Heart right ventricle (tissue), 16 donors: ENCODE data around the gene KCNJ18. TPM values are rescaled to one million over a fixed set of nuclear protein-coding genes. Genes with fewer than 3 reads are reported as not detected.
A peak's percentile ranks its signal among the peaks of the same experiment; 100 is the strongest.
"Not testable (repeated sequence)": the region's sequence is repeated elsewhere in the genome, so short reads cannot be mapped to it uniquely, and the experiment has no call there.

Experiments used
- ATAC-seq, 8 donors: fragments of 200-7000 bp; cut with Tn5 transposase; one replicate each; pipeline ENCODE4 v1.9.1; 2020; ENCODE audit warnings: mild to moderate bottlenecking in 8 of 8, moderate library complexity in 8 of 8, moderate number of reproducible peaks in 1 of 8
- DNase-seq, 2 donors: peaks; one replicate each; pipeline ENCODE4 v3.0.0-alpha.2; 2020
- H3K27ac ChIP-seq, 10 donors: fragments of 200-600 bp; sonication (generic) in 2 of 10; one replicate each; pipeline versions ENCODE4 v1.5.0 to v1.8.0; 2020 to 2022; ENCODE audit warnings: mild to moderate bottlenecking in 3 of 10
- H3K27me3 ChIP-seq, 7 donors: fragments of 200-600 bp; one replicate each; pipeline ENCODE4 v1.8.0; 2021 to 2022; ENCODE audit warnings: mild to moderate bottlenecking in 2 of 7
- H3K36me3 ChIP-seq, 9 donors: fragments of 200-600 bp; sonication (generic) in 1 of 9; one replicate each; pipeline versions ENCODE4 v1.5.0 to v1.8.0; 2020 to 2022; ENCODE audit warnings: mild to moderate bottlenecking in 2 of 9
- H3K4me1 ChIP-seq, 9 donors: fragments of 200-600 bp; sonication (generic) in 1 of 9; one replicate each; pipeline versions ENCODE4 v1.5.0 to v1.8.0; 2020 to 2022; ENCODE audit warnings: mild to moderate bottlenecking in 4 of 9
- H3K4me3 ChIP-seq, 10 donors: fragments of 200-600 bp; sonication (generic) in 2 of 10; one replicate each; pipeline versions ENCODE4 v1.5.0 to v1.8.0; 2020 to 2022; ENCODE audit warnings: mild to moderate bottlenecking in 7 of 10, moderate library complexity in 2 of 10
- H3K9me3 ChIP-seq, 11 donors: fragments of 200-600 bp in 10 of 11; sonication (generic) in 2 of 11; one replicate each; pipeline versions ENCODE4 v1.5.0 to v1.8.0; 2013 to 2022; ENCODE audit warnings: mild to moderate bottlenecking in 2 of 11, control low read depth in 1 of 11, moderate library complexity in 1 of 11
- CTCF ChIP-seq, 9 donors: fragments of 200-600 bp; sonication (generic) in 2 of 9; IDR thresholded peaks; one replicate each; pipeline versions ENCODE4 v1.5.0 to v1.8.0; 2021 to 2022; ENCODE audit warnings: antibody characterized with exemption in 9 of 9, mild to moderate bottlenecking in 5 of 9, moderate library complexity in 1 of 9
- WGBS, 2 donors: extraction: QIAGEN DNeasy Blood & Tissue Kit; methylation state at CpG; one replicate each; pipeline ENCODE4 v1.1.7; 2013; ENCODE audit warnings: inconsistent platforms in 1 of 2; 5-methylcytosine and 5-hydroxymethylcytosine counted together
- intact Hi-C, 10 donors: fragments of 100-400 bp; cut with DNase I; formaldehyde crosslinking; loops; one replicate each; pipeline versions ENCODE4 v1.11.1 to v1.14.2; 2022
- polyA plus RNA-seq, 2 donors: library from polyadenylated mRNA; stranded (reverse); fragments of 200-250 nt; gene quantifications; one replicate each; pipeline ENCODE4 v1.2.3, GENCODE V29; 2013
- total RNA-seq, 10 donors: library from RNA; stranded (reverse); fragmentation: NEBNext Ultra II Directional in 3 of 10; extraction: Animal tissue kit (Norgen Biotek cat#: 25700) in 3 of 10; gene quantifications; one replicate each; pipeline versions ENCODE4 v1.2.1 to v1.2.4, GENCODE V29; 2021 to 2023
- donor health status: Arrhythmogenic right ventricular cardiomyopathy.
- donor health status: ischemic (EF 13 %, LVEDD 7.1; RV severe dilation, severe dysfunction).
- donor health status: healthy with polysubstance abuse.
- donor health status: DM: no; HTN: yes; CAD: no.
- donor health status: DM: no; HTN: no; CAD: no.
- donor health status: ischemic (EF 25% LVEDD 6.9; RV normal size, moderate dysfunction).
- donor health status: ischemic (EF 25% LVEDD 5.7; RV mildly dilated, moderate dysfunction).
- donor health status: healthy.
- donor health status: DM: yes; HTN: yes; CAD: no.
- donor health status: Ischemic cardiomyopathy.
- donor health status: ischemic (EF 35%, LVEDD 5.7; RV mildly dilated, moderate dysfunction).
- donor health status: nonischemic (EF 11% LVEDD 7.7; RV severe dilation, severe dysfunction).
- donor health status: DM: yes; HTN: yes; CAD: no.
- donor health status: PGD.
- donor health status: ischemic (EF 29% LVEDD 5.4; RV normal size, mild dysfunction).
- donor health status: nonischemic (EF 23%, LVEDD 6.1; RV moderate dilation, normal function).

The KCNJ18 gene
- total and polyA plus RNA-seq, 12 donors = not detected

DNA sequence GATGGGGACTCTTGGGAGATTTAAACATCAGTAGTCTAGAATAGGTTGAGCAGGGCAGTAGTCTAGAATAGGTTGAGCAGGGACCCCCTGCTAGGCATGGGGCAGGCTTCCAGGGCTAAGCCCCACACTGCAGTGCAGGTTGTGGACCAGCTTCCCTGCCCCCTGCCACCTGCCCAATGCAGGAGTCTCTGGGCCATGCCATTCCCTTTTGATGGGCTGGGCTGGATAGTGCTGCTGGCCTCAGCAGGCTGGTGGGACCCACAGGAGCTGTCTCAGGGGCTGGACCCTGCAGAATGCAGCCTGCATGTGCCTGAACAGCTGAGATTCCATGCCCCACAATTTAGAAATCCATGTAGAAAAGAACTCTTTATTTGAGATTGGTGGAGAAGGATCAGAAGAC lies 26.6 kb downstream of the KCNJ18 start:
- H3K36me3 ChIP-seq, DNase-seq, H3K4me3 ChIP-seq, intact Hi-C loops, H3K27ac ChIP-seq, H3K9me3 ChIP-seq, H3K4me1 ChIP-seq, ATAC-seq: not testable (repeated sequence)
- H3K27me3 ChIP-seq = peaks cover 0 to 23% (median 3%) of the 10 kb centered on the region in 7 donors

GRCh38 chr17:21719511-21720226 lies 27.3 kb downstream of the KCNJ18 start:
- H3K4me3 ChIP-seq, H3K4me1 ChIP-seq, DNase-seq, H3K36me3 ChIP-seq, H3K9me3 ChIP-seq, intact Hi-C loops, H3K27ac ChIP-seq: not testable (repeated sequence)
- peak in 1 of 8 donors; percentile 19 for ATAC-seq
- 58 to 59% methylated on average over 12 of the region's 12 CpGs for WGBS, 2 donors
- peaks cover 0 to 23% (median 3%) of the 10 kb centered on the region in 7 donors for H3K27me3 ChIP-seq

DNA sequence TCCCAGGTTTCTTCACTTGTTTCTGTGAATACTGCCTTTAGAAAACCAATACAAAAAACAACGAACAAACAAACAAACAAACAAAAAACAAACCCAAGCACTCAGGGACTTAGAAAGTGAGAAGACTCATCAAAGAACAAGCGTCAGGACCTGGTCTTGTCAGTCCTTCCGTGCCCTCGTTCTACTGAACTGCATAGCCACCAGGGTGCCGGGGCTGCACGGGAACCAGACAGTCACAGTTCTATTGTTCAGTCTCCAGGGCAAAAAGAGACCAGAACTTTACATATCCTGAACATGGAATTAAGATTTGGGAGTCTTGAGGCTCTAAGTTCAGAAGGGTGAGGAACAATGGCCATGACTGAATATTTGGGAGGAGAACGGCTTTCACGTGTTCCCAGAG lies 28.2 kb downstream of the KCNJ18 start:
- DNase-seq = not testable (repeated sequence)

DNA sequence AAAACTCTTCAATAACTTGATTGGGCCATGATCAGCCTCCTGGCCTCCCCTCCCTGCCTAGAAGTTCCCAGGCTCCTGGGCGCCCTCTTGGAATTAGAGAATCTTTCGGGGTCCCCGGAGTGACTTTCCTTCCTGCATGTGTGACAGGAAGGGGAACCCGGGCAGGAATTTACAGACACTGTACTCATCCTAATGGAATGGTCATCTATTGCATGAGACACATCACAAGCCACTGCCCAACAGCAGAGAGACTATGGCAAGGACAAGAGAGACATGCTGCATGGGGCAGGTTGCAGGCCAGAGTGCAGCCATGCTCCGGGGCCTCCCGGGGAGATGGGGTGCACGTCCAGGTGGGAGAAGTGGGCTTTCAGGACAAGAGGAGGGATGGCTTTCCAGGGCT lies 29.9 kb downstream of the KCNJ18 start:
- H3K4me3 ChIP-seq, ATAC-seq, H3K4me1 ChIP-seq, H3K9me3 ChIP-seq, H3K36me3 ChIP-seq, DNase-seq, H3K27ac ChIP-seq, intact Hi-C loops: not testable (repeated sequence)
- WGBS, 2 donors = 52 to 57% methylated on average over 6 of the region's 7 CpGs
- H3K27me3 ChIP-seq = peaks cover 0 to 23% (median 3%) of the 10 kb centered on the region in 7 donors

More for the DNA sequence above, 28.2 kb downstream of the KCNJ18 start:
- ATAC-seq, H3K36me3 ChIP-seq, H3K4me1 ChIP-seq, H3K4me3 ChIP-seq, intact Hi-C loops, H3K9me3 ChIP-seq, H3K27ac ChIP-seq: not testable (repeated sequence)
- 65 to 68% methylated on average over 8 of the region's 8 CpGs for WGBS, 2 donors
- peaks cover 0 to 23% (median 3%) of the 10 kb centered on the region in 7 donors for H3K27me3 ChIP-seq

DNA sequence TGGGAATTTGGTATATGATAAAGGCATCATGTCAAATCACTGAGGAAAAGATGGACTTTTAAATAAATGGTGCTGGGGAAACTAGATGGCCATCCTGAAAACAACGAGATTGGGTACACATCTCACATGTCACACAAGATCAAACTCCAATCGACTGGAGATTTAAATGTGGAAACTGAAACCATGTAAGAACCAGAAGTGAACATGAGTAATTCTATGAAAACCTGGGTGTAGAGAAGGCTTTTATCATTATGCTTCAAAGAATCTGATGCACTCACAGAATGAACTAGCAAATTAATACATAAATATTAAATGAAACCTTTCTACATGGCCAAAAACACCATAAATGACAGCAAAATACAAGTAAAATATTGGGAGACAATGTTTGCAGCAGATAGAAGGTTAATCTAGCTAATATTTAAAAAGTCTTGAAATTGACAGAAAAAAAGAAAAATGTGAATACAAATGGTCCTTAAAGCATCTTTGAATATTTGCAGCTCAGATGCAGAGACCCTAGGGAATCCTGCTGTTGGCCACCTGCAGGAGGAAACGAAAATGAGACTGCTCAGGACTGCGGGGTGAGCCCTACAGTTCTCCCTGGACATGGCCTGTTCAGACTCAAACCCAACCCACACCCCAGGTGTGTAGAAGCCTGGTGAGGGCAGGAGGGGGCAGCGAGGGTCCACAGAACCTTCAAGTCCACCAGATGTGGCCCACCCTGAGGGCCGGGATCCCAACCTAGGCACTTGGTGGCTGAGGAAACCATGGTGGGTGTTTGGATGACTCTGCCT lies 32.1 kb downstream of the KCNJ18 start:
- peaks cover 0 to 15% (median 3%) of the 10 kb centered on the region in 7 donors for H3K27me3 ChIP-seq
- H3K27ac ChIP-seq, H3K4me3 ChIP-seq, intact Hi-C loops, H3K4me1 ChIP-seq, DNase-seq, H3K36me3 ChIP-seq, H3K9me3 ChIP-seq: not testable (repeated sequence)
- ATAC-seq = peak in 1 of 8 donors; percentile 33
- 63 to 66% methylated on average over 3 to 5 of the region's 6 CpGs for WGBS, 2 donors

DNA sequence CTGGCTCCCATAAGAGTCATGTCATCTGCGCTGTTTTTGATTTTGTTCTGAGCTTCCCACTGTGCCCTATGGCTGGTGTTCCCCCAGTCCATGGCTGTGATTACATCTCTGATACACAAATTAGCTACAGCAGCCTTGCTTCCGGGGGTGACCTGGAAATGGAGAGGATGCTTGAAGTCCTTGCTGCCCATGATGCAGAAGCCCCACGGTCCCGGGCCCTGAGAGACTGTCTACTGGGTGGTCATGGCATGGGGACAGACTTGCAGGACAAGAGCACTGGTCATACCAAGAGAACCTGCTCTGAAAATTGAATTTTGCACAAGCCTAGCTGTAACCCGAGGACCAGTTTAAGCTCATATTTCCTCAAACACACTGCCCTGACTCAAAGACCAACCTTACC lies 38.8 kb downstream of the KCNJ18 start:
- intact Hi-C loops, H3K27ac ChIP-seq, DNase-seq, H3K4me1 ChIP-seq, H3K9me3 ChIP-seq, ATAC-seq, H3K27me3 ChIP-seq, H3K4me3 ChIP-seq, H3K36me3 ChIP-seq: not testable (repeated sequence)
- WGBS, 2 donors = 73 to 75% methylated on average over 5 of the region's 5 CpGs

DNA sequence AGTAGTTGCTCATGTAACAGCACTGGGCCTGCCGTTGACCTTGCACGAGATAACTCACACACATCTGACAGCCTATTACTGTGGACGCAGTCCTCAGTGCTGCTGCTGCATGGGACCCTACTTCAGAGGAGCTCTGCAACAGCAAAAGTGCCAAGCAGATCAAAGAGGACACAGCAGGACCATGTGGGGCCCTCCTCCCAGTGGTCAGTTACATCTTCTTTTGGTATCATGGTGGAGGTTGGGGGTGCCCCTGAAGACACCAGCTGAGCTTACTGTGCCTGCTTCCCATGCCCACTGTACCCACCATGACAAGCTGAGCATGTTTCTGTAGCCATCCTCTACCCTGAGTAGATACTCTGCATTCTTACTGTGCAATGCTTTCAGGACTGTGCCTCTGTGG lies 41.6 kb downstream of the KCNJ18 start:
- H3K4me1 ChIP-seq, ATAC-seq: not testable (repeated sequence)
- WGBS, 2 donors = 84 to 86% methylated on average over 3 of the region's 3 CpGs

DNA sequence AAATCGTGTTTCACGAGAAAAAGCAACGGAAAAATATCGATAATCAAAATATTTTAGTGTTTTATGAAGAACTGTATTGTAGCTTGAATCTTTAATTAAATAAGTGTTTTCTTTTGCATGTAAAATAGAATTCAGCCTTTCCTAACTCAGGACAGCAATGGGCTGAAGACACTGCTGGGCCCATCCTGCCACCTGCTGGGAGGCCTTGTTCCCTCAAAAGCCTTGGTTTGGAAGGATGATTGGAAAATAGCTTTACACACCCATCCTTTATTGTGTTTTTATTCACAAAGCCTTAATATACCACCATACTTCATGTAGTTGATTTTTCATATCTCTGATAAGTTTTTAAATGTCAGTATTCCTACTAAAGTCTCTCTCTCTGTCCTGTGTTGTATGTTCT lies 43.5 kb downstream of the KCNJ18 start:
- H3K4me1 ChIP-seq, intact Hi-C loops, H3K36me3 ChIP-seq, H3K27ac ChIP-seq, H3K27me3 ChIP-seq, H3K9me3 ChIP-seq, ATAC-seq, H3K4me3 ChIP-seq, DNase-seq: not testable (repeated sequence)
- TF ChIP-seq CTCF (IDR thresholded peaks at IDR 0.05) = peak in 3 of 9 donors; percentile 8 to 27 (median 17)
- 82 to 86% methylated on average over 4 of the region's 4 CpGs for WGBS, 2 donors

More for the DNA sequence above, 41.6 kb downstream of the KCNJ18 start:
- intact Hi-C loops, H3K4me3 ChIP-seq, H3K27ac ChIP-seq, H3K9me3 ChIP-seq, H3K27me3 ChIP-seq, H3K36me3 ChIP-seq, DNase-seq: not testable (repeated sequence)

GRCh38 chr17:21737015-21737580 lies 44.8 kb downstream of the KCNJ18 start:
- ATAC-seq, H3K27me3 ChIP-seq, DNase-seq, H3K4me3 ChIP-seq, H3K27ac ChIP-seq, H3K9me3 ChIP-seq, intact Hi-C loops, H3K36me3 ChIP-seq, H3K4me1 ChIP-seq: not testable (repeated sequence)
- 73 to 79% methylated on average over 18 to 21 of the region's 23 CpGs for WGBS, 2 donors

DNA sequence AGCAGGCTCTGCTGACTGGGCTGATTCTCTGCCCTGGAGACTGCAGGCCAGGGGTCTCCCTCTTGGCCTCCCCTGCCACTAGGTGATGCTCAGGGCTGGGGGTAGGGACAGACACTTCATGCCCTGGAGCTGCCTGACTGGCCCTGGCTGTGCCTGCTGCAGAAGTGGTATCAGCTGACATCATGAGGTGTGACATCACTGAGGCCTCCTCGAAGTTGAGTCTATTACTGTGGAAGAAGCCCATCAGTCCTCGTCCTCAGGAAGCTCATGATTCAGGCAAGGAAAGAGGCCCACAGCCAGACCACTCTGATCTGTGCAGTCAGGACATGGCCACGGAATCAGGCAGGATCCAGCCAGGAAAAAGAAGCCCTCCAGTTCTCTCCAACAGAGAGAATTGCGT lies 45.9 kb downstream of the KCNJ18 start:
- DNase-seq, H3K36me3 ChIP-seq, ATAC-seq, H3K4me3 ChIP-seq, H3K27ac ChIP-seq, H3K27me3 ChIP-seq, intact Hi-C loops, H3K4me1 ChIP-seq, H3K9me3 ChIP-seq: not testable (repeated sequence)
- 38 to 50% methylated on average over 2 of the region's 4 CpGs for WGBS, 2 donors
